Pancreas (tissue), 10 donors: ENCODE data around the gene USP1. TPM values are rescaled to one million over a fixed set of nuclear protein-coding genes. Genes with fewer than 3 reads are reported as not detected.

Experiments used
- ATAC-seq, 4 donors: fragments of 200-7000 bp; cut with Tn5 transposase; one replicate each; pipeline versions ENCODE4 v1.8.0 to v1.9.1; 2020; ENCODE audit warnings: mild to moderate bottlenecking in 4 of 4, moderate library complexity in 4 of 4
- DNase-seq, 6 donors: peaks; one replicate each; pipeline ENCODE4 v3.0.0-alpha.2; 2020
- FAIRE-seq: peaks from 2 replicates; lab custom pipeline; 2012; peaks lifted over from hg19 to GRCh38; lab: Jason Lieb, UNC
- H3K27ac ChIP-seq, 4 donors: fragments of 200-600 bp; sonication (generic); 1 replicate in 3 of 4; 2 replicates in 1 of 4; pipeline versions ENCODE4 v1.5.0 to v1.8.0; 2020
- H3K27me3 ChIP-seq, 4 donors: fragments of 200-600 bp; one replicate each; pipeline ENCODE4 v1.8.0; 2021
- H3K36me3 ChIP-seq, 3 donors: fragments of 200-600 bp; sonication (generic) in 1 of 3; one replicate each; pipeline versions ENCODE4 v1.5.0 to v1.8.0; 2020 to 2021
- H3K4me1 ChIP-seq, 3 donors: fragments of 200-600 bp; one replicate each; pipeline ENCODE4 v1.8.0; 2021
- H3K4me3 ChIP-seq, 4 donors: fragments of 200-600 bp; sonication (generic) in 2 of 4; one replicate each; pipeline versions ENCODE4 v1.5.0 to v1.8.0; 2020 to 2021
- H3K9me3 ChIP-seq, 4 donors: fragments of 200-600 bp; one replicate each; pipeline ENCODE4 v1.8.0; 2021
- whole genome bisulfite sequencing, 2 donors: extraction: QIAGEN DNeasy Blood & Tissue Kit; methylation state at CpG; one replicate each; pipeline ENCODE4 v1.1.7; 2013; 5-methylcytosine and 5-hydroxymethylcytosine counted together
- intact Hi-C, 3 donors: fragments of 100-400 bp; cut with DNase I; formaldehyde crosslinking; loops; one replicate each; pipeline versions ENCODE4 v1.11.1 to v1.14.2; 2022
- polyA plus RNA-seq, 2 donors: library from polyadenylated mRNA; stranded (reverse); fragments of 200-250 nt; gene quantifications; one replicate each; pipeline ENCODE4 v1.2.3, GENCODE V29; 2013
- total RNA-seq, 6 donors: library from RNA; stranded (reverse); fragmentation: NEBNext Ultra II Directional in 4 of 6; extraction: Animal tissue kit (Norgen Biotek cat#: 25700) in 4 of 6; gene quantifications; one replicate each; pipeline versions ENCODE4 v1.2.1 to v1.2.4, GENCODE V29; 2021 to 2023
- TF ChIP-seq, protein P1 (sequence below), 4 donors: fragments of 200-600 bp; sonication (generic) in 3 of 4; IDR thresholded peaks; one replicate each; pipeline versions ENCODE4 v1.5.0 to v1.8.0; 2021; ENCODE audit warnings: antibody characterized with exemption in 4 of 4
- donor health status: healthy with polysubstance abuse.
- donor health status: DM: no; HTN: no; CAD: no; lungs with moderate emphysema.
- donor health status: DM: no; HTN: no; CAD: no.
- donor health status: control.
- donor health status: control.
- donor health status: Bipolar disorder and iron deficiency.
- donor health status: DM: yes; HTN: yes; CAD: no.
- donor health status: DM: no; HTN: no; CAD: no.
- donor health status: DM: no; HTN: no; CAD: no.
- donor health status: DM: yes; HTN: yes; CAD: no.

The USP1 gene
- total and polyA plus RNA-seq, 8 donors: 3.6 to 12.8 (median 10.3) TPM

DNA sequence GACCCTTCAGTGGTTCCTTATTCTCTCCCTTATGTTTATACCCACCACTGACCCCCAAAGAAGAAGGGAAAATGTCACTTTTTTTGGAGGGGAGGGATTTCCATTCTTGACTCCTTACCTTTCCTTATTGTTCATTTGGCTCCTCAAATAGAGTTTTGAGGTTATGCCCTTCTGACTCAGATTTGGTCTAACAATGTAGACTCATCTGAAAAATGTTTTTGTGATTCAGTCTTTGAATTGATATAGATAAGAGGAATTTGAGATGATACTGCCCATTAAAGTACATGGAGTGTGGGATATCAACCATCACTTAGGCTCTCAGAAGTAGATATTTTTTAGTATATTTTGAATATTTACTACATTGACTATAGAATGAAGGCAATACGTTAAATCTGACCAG lies 16.1 kb downstream of the USP1 start:
- no peak overlapping the region for H3K27ac ChIP-seq
- FAIRE-seq (no peak), DNase-seq (no peak), ATAC-seq (no peak)
- H3K36me3 ChIP-seq: peaks cover 4 to 45% (median 7%) of the 10 kb centered on the region in 3 donors
- TF ChIP-seq, protein P1, sequence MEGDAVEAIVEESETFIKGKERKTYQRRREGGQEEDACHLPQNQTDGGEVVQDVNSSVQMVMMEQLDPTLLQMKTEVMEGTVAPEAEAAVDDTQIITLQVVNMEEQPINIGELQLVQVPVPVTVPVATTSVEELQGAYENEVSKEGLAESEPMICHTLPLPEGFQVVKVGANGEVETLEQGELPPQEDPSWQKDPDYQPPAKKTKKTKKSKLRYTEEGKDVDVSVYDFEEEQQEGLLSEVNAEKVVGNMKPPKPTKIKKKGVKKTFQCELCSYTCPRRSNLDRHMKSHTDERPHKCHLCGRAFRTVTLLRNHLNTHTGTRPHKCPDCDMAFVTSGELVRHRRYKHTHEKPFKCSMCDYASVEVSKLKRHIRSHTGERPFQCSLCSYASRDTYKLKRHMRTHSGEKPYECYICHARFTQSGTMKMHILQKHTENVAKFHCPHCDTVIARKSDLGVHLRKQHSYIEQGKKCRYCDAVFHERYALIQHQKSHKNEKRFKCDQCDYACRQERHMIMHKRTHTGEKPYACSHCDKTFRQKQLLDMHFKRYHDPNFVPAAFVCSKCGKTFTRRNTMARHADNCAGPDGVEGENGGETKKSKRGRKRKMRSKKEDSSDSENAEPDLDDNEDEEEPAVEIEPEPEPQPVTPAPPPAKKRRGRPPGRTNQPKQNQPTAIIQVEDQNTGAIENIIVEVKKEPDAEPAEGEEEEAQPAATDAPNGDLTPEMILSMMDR (IDR thresholded peaks at IDR 0.05): no peak
- intact Hi-C loops: no loop called here
- no peak overlapping the region for H3K4me3 ChIP-seq
- no peaks in the 10 kb centered on the region for H3K27me3 ChIP-seq
- H3K4me1 ChIP-seq: no peaks in the 10 kb centered on the region
- H3K9me3 ChIP-seq: no peaks in the 10 kb centered on the region
- WGBS, 2 donors: 92 to 98% methylated on average over 1 of the region's 1 CpG

DNA sequence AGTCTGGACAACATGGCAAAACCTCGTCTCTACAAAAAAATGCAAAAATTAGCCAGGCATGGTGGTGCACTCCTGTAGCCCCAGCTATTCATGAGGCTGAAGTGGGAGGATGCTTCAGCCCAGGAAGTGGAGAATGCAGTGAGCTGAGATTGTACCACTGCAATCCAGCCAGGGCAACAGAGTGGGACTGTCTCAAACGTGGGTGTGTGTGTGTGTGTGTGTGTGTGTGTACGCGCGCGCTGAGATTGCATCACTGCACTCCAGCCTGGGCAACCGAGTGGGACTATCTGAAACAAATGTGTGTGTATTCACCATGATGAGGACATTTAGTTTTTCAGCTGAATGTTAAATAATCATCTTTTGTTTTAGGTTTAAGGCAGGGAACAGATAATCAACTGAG lies 21.1 kb downstream of the USP1 start:
- intact Hi-C loops: no loop called here
- H3K4me1 ChIP-seq: no peaks in the 10 kb centered on the region
- no peak for FAIRE-seq
- H3K9me3 ChIP-seq: no peaks in the 10 kb centered on the region
- no peak for DNase-seq
- 84 to 88% methylated on average over 7 of the region's 7 CpGs for WGBS, 2 donors
- H3K27me3 ChIP-seq: no peaks in the 10 kb centered on the region
- no peak overlapping the region for H3K27ac ChIP-seq
- H3K4me3 ChIP-seq: no peak overlapping the region
- H3K36me3 ChIP-seq: peaks cover 0 to 7% (median 0%) of the 10 kb centered on the region in 3 donors
- ATAC-seq: no peak
- TF ChIP-seq, protein P1 (IDR thresholded peaks at IDR 0.05): no peak

DNA sequence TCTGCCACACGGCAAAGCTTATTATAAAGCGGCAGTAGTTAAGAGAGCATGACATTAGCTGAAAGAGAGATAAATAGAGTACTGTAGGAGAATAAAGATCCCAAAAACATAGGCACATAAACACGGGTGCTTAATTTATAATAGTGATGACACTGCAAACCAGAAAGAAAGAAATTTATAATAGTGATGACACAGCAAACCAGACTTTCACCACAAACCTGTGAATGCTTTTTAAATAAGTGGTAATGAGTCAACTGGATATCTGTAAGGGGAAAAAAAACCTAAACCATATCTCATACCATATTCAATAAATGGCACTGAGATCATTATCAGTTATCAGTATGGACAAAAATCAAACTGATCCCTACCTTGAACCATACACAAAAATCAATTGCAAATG lies 25.5 kb downstream of the USP1 start:
- ATAC-seq (no peak), FAIRE-seq (no peak), DNase-seq (no peak)
- H3K4me1 ChIP-seq: no peaks in the 10 kb centered on the region
- H3K36me3 ChIP-seq: peaks cover 0 to 6% (median 0%) of the 10 kb centered on the region in 3 donors
- WGBS, 2 donors: 94 to 98% methylated on average over 3 of the region's 3 CpGs
- H3K27ac ChIP-seq: no peak overlapping the region
- H3K9me3 ChIP-seq: no peaks in the 10 kb centered on the region
- H3K27me3 ChIP-seq: no peaks in the 10 kb centered on the region
- no peak overlapping the region for H3K4me3 ChIP-seq
- TF ChIP-seq, protein P1 (IDR thresholded peaks at IDR 0.05): no peak
- intact Hi-C loops: no loop called here

DNA sequence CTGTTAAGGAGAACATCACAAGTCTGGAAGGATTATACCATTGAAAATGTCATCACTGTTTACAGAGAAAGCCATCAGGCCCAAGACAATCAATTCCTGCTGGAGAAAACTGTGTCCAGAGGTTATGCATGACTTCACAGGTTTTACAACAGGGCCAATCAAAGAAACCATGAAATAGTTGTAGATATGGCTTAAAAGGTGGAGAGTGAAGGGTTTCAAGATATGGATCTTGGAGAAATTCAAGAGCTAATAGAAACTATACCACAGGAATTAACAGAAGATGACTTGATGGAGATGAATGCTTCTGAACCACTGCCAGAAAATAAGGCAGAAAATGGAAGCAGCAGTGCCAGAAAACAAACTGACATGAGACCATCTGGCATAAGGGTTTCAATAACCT lies 30.2 kb downstream of the USP1 start:
- no peak overlapping the region for H3K4me3 ChIP-seq
- DNase-seq: no peak
- H3K4me1 ChIP-seq: no peaks in the 10 kb centered on the region
- no peak for ATAC-seq
- H3K9me3 ChIP-seq: no peaks in the 10 kb centered on the region
- intact Hi-C loops: no loop called here
- FAIRE-seq: no peak
- H3K27me3 ChIP-seq: no peaks in the 10 kb centered on the region
- H3K27ac ChIP-seq: no peak overlapping the region
- peaks cover 0 to 16% (median under 1%) of the 10 kb centered on the region in 3 donors for H3K36me3 ChIP-seq
- TF ChIP-seq, protein P1 (IDR thresholded peaks at IDR 0.05): no peak

DNA sequence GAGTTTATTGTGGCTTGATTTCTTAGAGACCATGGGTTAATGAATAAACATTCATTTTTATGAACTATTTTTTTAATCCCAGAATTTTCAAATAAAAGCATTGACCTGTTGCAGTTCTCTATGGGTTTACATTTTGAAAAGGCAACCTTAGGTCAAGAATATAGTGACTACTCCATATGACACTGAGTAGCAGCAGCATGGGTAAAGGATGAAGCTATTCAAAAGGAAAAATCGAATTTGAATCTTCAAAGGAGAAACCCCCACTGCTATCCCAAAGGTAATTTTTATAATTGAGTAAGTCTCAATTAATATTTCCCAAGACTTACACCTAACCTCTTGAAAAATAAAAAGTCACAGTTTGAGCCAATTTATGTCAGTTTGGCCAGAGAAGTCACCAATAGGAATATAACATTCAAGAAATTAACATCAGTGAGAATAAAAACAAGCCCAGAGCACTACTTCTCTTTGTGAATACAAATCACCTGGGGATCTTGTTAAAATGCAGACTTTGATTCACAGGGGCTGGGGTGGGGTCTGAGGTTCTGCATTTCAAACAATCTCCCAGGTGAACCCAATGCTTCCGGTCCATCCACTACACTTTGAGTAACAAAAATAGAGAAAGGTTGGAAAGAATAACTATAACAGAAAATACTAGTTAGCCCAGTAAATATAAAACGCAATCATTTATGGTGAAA lies 39.8 kb downstream of the USP1 start:
- no peaks in the 10 kb centered on the region for H3K9me3 ChIP-seq
- WGBS, 2 donors: 85 to 88% methylated on average over 3 of the region's 3 CpGs
- ATAC-seq: no peak
- intact Hi-C loops: no loop called here
- no peak overlapping the region for H3K4me3 ChIP-seq
- FAIRE-seq: no peak
- H3K4me1 ChIP-seq: no peaks in the 10 kb centered on the region
- H3K27me3 ChIP-seq: no peaks in the 10 kb centered on the region
- peaks cover 0 to 31% (median 3%) of the 10 kb centered on the region in 3 donors for H3K36me3 ChIP-seq
- H3K27ac ChIP-seq: no peak overlapping the region
- DNase-seq: no peak
- TF ChIP-seq, protein P1 (IDR thresholded peaks at IDR 0.05): no peak
